KBM-7 (cell line): ENCODE results near the gene LRRC75A.
A peak's percentile ranks its signal among the peaks of the same experiment; 100 is the strongest.
"Not testable (repeated sequence)": the region's sequence is repeated elsewhere in the genome, so short reads cannot be mapped to it uniquely, and the experiment has no call there.

Experiments used
- DNase-seq: peaks from one replicate; pipeline ENCODE4 v3.0.0-alpha.2; 2015
- in situ Hi-C: fragments of 300-500 bp; cut with MboI; formaldehyde crosslinking; loops from 2 replicates; pipeline ENCODE4 v1.14.3; 2020; ENCODE audit warnings: low sequenced_read_pairs, low pct_unique_long_range_greater_than_20kb, mixed read lengths

Gene LRRC75A, protein sequence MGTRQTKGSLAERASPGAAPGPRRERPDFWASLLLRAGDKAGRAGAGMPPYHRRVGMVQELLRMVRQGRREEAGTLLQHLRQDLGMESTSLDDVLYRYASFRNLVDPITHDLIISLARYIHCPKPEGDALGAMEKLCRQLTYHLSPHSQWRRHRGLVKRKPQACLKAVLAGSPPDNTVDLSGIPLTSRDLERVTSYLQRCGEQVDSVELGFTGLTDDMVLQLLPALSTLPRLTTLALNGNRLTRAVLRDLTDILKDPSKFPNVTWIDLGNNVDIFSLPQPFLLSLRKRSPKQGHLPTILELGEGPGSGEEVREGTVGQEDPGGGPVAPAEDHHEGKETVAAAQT

DNA sequence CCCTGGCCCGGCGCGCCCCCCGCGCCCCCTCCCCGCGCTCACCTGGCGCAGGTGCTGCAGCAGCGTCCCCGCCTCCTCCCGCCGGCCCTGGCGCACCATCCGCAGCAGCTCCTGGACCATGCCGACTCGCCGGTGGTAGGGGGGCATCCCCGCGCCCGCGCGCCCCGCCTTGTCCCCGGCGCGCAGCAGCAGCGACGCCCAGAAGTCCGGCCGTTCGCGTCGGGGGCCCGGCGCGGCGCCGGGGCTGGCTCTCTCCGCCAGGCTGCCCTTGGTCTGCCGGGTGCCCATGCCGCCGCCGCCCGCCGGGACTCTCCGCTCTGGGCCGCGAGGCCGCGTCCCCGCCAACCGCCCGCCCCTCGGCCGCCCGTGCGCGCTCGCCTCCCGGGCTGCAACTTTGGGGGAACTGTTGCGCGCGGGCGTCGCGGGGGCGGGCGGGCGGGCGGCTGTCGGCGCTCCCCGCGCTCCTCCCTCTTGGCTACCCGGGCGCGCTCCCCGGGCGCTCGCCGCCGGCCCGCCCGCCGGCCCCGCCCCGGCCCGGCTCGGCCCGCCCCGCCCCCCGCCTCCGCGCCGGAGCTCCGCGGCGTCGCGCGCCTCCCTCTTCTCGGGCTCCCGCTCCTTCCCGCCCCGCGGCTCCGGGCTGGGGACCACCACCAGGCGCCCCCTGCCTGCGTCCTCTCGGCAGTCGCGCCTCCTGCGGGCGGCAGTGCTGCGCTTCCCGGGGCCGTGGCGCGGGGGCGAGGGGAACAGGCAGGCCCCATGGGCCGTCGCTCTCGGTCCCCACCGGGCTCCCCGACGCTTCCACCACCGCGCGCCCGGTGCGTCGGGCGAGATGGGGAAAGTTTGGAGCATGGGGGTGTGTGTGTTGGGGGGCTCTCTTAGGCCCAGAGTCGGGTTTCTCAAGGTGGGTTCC lies at the start of gene LRRC75A:
TSS of gene LRRC75A (minus strand) at position 491 of the 910 bp plus-strand sequence. CDS start at position 288, 203 bp downstream.
- no peak for DNase-seq
- in situ Hi-C loops, result no loop called here

DNA sequence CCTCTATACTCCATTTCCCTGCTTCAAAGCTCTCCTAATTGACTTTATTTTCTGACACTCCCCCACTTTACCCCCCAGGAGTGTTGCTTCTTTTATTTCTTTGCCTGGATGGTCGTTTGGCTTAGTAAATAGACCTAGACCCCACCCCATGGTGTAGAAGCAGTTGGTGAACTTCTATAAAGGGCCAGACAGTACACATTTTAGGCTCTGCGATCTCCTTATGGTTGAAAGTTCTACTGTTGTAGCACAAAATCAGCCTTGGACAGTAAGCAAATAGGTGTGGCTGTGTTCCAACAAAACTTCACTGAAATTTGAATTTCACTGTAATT lies 45.1 kb upstream of the LRRC75A start:
- DNase-seq, result no peak
- in situ Hi-C loops, result no loop called here

DNA sequence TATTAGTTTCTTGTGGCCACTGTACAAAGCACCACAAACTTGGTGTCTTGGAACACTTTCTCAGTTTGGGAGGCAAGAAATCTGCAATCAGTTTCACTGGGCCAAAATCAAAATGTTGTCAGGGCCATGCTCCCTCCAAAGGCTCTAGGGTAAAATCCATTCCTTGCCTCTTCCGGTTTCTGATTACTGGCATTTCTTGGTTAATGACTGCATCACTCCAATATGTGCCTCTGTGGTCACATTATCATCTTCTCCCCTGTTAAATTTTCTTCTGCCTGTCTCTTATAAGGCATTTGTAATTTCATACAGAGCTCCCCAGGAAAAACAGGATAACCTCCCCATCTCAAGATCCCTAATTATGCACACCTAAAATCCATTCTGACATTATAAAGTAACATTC lies 42.2 kb upstream of the LRRC75A start:
- no peak for DNase-seq
- in situ Hi-C loops, result no loop called here

DNA sequence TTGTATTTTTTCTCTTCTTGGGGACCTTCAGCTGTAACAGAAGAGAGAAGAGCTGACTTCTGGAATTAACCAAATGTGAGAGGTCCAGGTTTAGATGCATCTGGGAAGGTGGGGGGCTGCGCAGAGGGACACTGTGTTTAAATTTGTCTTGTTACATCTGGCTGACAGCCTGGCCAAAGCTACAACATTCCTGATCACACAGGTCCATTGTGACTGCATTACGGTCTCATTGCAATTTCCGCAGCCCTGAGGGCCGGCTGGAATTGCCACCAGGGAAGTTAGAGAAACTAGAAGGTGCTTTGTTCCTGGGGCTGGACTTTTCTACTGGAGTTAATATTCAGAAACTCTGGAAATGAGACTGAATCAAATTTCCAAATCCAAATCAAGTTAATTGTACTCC lies 37.9 kb upstream of the LRRC75A start:
- in situ Hi-C loops, result no loop called here
- no peak for DNase-seq

DNA sequence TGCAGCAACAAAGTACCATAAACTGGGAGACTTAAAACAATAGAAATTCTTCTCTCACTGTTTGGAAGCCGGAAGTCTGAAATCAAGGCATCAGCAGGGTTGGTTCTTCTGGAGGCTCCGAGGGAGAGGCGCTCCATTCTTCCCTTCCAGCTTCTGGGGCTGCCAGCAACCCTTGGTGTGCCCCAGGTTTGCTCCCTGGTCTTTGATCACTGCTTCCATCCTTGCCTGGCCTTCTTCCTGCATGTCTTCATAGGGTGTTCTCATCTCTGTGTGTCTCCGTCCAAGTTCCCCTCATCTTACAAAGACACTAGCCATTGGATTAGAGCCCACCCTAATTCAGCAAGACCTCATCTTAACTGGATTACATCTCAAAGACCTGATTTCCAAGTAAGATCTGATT lies 35.3 kb upstream of the LRRC75A start:
- in situ Hi-C loops, result no loop called here
- no peak for DNase-seq

DNA sequence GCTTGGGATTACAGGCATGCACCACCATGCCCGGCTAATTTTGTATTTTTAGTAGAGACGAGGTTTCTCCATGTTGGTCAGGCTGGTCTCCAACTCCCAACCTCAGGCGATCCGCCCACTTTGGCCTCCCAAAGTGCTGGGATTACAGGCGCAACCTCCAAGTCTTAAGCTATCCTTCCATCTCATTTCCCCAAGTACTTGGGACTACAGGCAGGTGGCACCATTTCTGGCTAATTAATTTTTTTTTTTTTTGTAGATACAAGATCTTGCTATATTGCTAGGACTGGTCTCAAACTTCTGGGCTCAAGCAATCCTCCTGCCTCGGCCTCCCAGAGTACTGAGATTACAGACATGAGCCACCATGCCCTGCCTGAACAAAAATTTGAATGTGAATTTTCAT lies 33.6 kb upstream of the LRRC75A start:
- in situ Hi-C loops, DNase-seq: not testable (repeated sequence)

DNA sequence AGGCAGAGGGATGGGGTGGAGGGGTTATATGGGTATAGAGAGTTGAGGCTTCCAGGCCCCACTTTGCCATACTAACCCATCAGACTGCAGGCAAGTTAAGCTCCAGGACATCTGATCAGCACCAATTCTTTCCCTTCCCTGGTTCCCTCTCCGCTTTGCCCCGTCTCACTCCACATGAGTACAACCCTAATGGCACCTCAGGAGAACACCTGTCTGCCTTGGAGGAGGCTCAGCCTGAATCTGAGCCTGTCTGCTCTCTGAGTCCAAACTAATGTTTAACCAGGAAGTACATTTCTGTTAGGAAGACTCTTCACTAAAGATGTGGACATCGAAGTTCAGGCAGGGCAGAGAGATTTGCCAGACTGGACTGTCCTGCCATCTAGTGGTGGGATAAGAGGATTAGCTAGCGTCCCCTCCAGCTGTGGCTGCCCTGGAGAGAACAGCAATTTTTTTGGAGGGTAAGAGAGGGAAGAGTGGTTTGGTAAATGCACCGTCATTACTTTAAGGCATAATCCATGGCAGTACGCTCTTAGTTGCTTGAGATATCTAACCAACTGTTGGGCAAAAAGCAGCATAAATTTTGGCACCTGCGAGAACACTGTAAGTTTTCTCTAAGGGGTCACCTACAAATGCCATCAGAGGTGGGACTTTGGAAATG lies 29.2 kb upstream of the LRRC75A start:
- peak; percentile 81 for DNase-seq
- in situ Hi-C loops, result no loop called here

DNA sequence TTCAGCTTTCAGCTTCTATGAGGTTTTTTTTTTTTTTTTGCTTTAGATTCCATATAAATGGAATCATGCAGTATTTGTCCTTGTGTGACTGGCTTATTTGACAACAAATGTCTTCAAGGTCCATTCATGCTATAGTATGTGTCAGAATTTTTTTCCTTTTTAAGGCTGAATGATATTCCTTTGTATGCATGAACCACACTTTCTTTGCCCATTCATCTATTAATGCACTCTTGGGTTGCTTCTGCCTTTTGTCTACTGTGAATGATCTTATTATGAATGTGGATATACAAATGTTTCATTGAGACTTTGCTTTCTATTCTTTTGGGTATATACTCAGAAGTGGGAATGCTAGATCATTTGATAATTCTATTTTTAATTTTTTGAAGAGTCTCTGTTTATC lies 27.0 kb upstream of the LRRC75A start:
- DNase-seq, result no peak
- in situ Hi-C loops, result no loop called here

DNA sequence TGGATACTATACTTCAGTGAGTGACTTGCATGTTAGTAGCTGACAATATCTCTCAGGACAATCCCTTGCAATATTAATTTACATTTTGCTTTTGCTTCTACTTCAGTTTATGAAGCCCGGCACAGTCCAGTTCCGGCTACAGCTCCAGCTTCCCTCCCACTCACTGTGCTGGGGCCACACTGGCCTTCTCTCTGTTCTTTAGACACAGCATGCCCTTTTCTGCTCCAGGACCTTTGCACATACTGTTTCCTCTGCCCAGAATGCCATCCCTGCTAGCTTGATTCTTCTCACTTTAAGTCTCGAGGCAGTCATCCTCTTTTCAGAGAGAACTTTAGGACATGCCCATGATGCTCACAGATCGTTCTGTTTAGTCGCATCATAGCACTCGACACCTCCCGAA lies 25.5 kb upstream of the LRRC75A start:
- DNase-seq, result no peak
- in situ Hi-C loops, result no loop called here

DNA sequence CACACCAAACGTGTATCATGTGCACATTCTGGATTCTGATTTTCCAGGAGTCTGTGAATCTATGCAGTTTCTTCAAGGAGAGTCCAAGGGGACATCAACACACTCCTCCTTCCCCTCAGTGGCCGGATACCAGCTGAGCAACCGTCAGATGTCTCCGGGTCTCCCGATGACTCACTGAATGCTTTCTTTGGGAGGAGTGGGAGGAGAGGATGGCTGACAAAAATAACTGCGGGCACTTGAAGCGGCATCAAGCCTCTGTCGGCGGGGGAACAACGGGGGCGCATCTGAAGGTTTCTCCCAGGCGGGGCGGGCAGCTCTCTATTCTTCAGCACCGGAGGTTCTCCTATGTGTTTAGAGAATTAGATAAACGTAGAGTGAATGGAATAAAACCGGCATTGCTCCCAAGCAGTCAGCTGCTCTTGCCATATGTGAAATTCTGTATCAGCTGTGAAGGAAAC lies 24.6 kb upstream of the LRRC75A start:
- peak; percentile 70 for DNase-seq
- in situ Hi-C loops, result no loop called here

DNA sequence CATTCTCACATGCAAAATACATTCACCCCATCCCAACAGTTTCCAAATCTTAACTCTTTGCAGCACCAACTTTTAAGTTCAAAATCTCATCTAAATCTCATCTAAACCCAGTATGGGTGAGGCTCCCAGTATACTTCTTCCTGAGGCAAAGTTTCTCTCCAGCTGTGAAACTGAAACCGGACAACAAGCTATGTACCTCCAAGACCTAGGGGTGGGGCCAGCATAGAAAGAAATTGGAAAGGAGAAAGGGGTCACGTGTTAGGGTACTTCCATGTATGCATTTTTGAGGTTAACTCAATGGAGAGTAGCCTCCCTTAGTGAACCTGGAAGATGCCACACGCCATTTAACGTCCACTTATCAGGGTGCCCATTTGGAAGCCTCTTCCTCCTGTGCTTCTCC lies 23.9 kb upstream of the LRRC75A start:
- in situ Hi-C loops, result no loop called here
- no peak for DNase-seq

DNA sequence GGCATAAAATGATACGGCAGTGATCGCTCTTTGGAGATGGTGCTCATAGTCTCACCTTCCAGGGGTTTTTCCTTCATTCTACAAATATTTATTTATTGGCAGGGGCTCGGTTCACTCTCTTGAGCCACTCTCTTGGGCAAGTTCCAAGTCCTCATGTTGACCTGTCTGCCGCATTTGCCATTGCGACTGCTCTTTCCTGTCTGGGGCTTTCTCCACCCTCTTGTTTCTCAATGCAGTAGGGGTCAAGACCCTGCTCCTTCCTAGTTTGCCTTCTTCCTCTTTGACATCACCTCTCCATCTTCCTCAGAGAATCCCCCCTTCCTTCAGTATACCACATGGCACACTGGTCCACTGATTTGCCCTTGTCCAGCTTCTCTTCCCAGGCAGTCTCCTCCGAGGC lies 21.9 kb upstream of the LRRC75A start:
- in situ Hi-C loops, result no loop called here
- DNase-seq, result no peak

DNA sequence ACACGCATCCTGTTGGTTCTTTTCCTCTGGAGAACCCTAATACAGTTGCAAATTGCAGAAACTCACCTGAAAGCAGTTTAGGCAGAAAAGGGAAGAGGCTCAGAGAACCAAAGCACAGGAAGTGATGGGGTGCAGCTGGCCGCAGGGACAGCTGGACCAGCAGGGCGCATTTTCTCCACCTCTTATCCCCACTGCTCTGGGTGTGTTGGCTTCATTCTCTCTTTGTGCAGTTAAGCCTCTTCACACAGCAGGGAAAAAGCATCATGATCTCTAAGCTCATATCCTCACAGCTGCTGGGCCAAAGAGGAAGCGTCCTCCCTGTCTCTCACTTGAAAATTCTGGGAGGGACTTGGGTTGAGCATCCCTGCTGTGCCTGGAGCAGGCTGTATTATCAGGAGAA lies 20.0 kb upstream of the LRRC75A start:
- DNase-seq, result peak; percentile 47
- in situ Hi-C loops, result no loop called here

DNA sequence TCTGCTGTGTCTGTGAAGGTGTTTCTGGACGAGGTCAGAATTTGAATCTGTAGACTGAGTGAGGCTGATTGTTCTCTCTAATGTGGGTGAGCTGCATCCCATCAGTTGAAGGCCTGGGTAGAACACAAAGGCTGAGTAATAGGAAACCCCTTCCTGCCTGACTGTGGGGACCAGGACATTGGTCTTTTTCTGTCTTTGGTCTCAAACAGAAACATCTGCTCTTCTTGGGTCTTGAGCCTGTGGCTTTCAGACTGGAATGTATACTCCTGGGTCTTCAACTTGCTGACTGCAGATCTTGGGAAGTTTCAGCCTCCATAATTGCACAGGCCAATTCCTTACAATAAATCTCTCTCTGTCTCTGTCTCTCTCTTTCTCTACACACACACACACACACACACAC lies 19.6 kb upstream of the LRRC75A start:
- DNase-seq, result no peak
- in situ Hi-C loops, result no loop called here

DNA sequence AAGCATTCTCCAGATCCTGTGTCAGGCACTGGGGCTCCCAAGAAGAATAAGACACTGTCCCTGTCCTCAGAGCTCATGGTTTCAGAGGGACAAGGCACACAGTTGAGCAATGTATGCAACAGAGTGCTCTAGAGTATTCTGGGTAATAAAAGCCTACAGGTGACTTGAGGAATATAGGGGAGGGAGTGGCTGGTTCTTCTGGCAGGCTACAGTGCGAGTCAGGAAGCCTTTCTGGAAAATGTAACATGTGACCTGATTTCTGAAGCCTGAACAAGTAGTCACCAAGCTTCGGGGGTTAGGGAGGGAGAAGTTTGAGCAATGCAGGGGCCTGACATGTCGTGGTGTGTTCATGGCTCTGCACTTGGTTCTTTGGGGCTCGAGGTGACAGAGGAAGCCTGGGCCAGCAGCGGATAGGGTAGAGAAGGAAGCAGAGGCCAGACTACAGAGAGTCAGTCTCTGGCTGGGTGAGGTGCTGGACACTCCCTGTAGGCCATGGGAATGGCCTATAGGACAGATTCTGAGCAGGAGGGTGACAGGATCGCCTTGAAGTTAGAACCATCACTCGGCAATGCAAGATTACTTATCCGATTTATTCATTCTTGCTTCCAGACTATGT lies 16.0 kb upstream of the LRRC75A start:
- in situ Hi-C loops, result no loop called here
- DNase-seq, result no peak

DNA sequence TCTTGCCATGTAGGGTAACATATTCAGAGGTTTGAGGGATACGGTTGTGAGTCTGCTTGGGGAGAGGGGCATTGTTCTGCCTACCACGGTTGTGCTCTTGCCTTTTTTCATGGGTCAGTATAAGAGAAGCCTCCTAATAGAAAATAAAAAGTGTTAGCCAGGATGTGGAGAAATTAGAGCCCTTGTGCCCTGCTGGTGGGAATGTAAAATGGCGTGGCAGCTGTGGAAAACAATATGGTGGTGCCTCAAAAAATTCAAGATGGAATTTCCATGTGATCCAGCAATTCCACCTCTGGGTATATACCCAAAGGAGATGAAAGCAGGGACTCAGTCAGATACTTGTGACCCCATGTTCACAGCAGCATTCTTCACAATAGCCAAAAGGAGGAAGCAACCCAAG lies 14.2 kb upstream of the LRRC75A start:
- no peak for DNase-seq
- in situ Hi-C loops, result no loop called here

DNA sequence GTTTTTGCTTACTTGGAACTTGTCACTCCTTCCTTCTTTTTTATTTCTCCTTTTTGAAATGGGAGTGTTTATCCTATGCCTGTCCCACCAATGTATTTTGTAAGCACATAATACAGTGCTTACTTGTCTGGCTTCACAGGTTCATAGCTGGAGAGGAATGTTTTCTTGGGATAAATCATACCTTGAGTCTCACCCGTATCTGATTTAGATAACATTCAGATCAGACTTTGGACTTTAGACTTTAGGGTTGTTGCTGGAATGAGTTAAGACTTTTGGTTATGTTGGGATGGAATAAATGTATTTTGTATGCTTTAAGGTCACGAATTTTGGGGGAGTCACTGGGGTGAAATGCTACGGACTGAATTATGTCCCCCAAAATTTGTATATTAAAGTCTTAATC lies 13.0 kb upstream of the LRRC75A start:
- in situ Hi-C loops, result no loop called here
- no peak for DNase-seq

DNA sequence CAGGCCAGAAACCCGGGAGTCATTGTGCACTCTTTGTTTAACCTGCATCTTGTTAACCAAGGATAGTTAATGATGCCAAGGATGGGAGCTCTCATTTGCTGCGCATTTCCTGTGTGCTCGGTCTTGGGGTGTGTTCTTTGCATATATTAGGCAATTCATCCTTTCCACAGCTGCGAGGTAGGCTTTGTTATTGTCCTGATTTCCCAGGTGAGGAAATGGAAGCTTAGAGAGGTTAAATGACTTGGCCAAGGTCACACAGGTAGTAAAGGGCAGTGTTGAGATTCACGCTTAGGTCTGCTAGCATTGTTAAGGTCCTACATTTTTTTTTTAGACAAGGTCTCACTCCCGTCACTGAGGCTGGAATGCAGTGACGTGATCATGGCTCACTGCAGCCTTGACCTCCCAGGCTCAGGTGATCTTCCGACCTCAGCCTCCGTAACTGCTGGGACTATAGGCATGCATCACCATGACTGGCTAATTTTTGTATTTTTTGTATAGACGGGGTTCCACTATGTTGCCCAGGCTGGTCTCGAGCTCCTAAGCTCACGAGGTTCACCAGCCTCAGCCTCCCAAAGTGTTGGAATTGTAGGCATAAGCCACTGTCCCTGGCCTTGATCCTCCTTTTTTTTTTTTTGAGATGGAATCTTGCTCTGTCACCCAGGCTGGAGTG lies 5.0 kb upstream of the LRRC75A start:
- no peak for DNase-seq

More for the DNA sequence above, 5.0 kb upstream of the LRRC75A start:
- in situ Hi-C loops, result no loop called here
